Activated CD4-positive, CD25-positive, alpha-beta regulatory T cell (primary cell): ENCODE results near the gene GAS2L1.

ENCODE experiments used
- DNase-seq, 4 experiments: peaks; one replicate each; lab custom pipeline; 2025; lab: John Stamatoyannopoulos, UW

Gene GAS2L1

DNA sequence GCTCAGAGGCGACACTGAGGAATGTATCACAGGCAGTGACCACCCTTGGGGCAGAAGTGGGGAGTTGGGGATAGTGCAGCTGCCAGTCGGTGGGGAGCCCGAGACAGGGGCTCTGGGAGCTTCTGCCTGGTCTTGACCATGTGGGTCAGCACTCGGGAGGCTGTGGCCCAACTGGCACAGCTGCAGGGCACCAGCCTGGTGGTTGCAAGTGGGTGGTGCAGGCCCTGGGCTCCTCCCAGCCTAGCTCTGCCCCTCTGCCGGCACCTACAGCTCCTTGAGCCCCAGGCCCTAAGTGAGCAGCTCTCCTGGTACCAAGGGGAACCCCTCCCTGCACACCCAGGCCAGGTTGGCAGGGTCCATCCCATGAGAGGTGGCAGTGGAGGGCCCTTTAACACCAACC lies 21.6 kb downstream of the GAS2L1 start:
- no peak for DNase-seq

DNA sequence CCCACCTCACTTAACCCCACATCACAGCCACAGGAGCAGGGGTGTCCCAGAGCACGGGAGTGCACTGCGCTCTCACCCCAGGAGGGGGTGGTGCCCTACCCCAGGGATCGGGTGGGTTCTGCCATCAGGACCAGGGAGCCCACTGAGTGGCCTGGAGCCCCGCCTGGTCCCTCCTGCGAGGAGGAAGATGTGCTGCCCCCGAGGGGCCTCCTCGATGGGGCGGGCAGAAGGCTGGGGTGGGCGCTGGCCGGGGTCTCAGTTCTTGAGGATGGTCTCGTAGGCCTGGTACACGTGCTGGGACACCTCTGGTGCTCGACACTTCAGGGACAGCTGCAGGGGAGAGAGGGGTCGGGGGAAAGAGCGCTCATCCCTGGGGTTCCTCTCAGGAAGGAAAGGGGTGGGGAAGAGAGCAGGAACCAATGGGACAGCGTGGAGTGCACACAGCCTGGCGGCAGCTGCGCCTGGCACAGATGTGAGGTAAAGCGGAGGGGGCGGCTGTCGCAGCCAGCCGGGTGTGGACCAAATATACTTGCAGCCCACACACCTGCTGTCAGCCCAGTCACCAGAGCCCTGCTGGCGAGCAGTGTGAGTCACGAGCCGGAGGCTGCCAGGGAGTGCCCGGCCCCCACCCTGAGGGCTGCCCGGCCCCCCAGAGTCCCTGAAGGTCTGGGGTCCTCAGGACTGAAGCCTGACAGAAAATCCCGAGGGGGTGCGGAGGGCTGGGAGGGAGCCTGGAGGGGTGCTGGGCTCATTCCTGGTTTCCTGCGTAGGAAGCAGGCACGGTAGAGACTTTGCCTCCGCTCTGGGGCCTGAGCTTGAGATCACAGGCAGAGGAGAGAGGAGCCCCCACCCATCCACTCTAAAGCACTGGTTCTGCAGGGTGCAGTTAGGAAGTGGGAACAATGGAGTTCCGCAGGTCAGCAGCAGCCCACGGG lies 22.4 kb downstream of the GAS2L1 start:
- DNase-seq, result no peak

DNA sequence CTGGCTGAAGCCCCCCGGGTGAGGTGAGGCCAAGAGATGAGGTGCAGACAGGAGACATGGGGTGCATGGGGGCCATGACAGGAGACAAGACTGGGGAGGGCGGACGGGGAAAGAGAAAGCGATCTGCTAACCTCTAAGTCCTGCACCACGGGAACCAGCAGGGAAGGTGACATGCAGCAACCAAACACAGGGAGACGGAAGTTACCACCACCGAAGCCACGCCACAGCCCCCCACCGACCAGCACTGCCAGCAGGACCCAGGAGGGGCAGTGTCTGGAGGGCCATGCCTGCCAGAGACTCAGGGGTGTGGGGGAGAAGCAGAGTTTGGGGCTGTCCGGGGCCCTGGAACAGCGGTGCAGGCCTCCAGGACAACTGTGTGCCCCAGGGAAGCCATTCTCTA lies 23.1 kb downstream of the GAS2L1 start:
- DNase-seq, result no peak

- no peak for DNase-seq
Measured at GRCh38 chr22:29330291-29330690, 23.8 kb downstream of the GAS2L1 start.

DNA sequence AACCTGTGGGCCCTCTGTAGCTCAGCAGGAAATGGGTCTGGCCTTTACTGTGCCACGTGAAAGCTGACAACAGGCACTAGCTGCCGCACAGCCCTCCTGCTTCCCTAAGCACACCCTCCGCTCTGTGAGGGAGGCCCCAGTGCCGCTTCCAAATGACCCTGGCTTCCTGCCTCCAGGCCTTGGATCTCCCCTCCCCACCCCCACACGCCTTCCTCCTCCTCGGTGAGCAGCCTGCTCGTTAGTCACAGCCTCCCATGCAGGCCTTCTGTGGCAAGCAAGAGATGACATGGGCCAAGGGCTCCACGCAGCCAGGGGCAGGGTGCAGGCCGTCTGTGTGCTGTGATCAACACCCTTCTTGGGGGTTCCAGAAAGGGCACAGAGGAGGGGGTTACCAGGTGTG lies 24.3 kb downstream of the GAS2L1 start:
- no peak for DNase-seq

DNA sequence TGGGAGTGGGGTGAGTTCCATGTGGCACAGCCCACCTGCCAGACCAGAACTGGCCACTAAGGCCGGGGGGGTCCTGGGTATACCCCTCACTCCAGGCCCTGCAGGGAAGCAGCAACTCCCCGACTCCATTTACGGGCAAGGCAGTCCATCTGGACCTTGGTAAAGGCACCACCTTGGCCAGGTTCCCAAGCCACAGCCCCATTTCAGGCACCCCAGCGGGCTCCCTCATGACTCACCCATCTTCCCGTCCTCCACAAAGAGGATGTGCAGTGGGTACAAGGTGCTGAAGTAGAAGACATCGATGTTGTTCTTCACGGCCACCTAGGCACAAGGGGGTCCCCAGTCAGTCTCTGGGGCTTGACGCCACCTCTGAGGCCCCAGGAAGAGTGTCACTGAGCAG lies 24.8 kb downstream of the GAS2L1 start:
- DNase-seq, result no peak

GRCh38 chr22:29331658-29332300 lies 25.3 kb downstream of the GAS2L1 start:
- no peak for DNase-seq

- DNase-seq, result no peak
Measured at GRCh38 chr22:29332886-29333496, 26.5 kb downstream of the GAS2L1 start.

- DNase-seq, result no peak
Measured at GRCh38 chr22:29334148-29334547, 27.7 kb downstream of the GAS2L1 start.

DNA sequence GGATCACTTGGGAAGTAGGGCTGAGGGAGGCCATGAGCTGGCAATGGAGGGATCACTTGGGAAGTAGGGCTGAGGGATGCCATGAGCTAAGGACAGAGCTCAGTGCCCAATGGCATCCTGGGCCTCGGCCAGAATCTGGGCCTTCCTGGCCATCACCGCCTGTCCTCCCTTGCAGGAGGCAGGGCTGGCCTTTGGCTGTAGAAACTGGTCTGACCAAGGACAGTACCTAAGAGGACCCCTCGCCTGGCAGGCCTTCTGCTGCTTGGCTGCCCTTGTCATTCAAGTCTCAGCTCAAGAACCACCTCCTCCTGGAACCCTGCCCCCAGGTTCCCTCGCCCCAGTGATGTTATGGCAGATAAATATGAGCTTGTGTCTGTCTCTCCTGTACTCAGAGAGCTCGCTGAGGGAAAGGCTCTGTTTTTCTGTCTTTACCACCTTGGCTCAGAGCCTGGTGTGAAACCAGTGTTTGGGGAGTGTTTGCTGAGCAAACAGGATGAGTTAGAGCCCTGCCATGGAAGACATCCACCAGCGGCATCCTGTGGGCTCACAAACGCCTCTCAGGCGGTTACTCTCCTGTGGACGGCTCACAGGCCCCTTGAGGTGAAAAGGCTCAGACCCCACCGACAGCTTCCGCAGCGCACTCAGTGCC lies 28.4 kb downstream of the GAS2L1 start:
- no peak for DNase-seq

DNA sequence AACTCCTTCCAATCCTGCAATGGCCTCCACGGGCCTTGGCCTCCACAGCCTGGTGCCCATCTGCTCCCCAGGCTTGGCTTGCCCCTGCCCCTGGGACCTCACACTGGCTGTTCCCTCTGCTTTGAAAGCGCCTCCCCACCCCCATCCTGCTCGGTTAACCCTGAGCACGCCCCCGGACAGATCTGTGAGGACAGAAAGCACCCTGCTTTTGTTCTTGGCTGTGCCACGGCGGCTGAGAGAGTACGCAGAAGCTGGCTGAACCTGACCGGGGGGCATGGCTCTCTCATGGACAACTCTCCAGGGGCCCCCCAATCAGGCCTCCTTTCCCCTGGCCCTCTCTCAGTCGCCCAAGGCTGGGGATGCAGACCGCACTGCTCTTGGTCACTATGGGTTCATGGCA lies 29.2 kb downstream of the GAS2L1 start:
- DNase-seq, result no peak

GRCh38 chr22:29336751-29337490 lies 30.5 kb downstream of the GAS2L1 start:
- DNase-seq, result no peak

DNA sequence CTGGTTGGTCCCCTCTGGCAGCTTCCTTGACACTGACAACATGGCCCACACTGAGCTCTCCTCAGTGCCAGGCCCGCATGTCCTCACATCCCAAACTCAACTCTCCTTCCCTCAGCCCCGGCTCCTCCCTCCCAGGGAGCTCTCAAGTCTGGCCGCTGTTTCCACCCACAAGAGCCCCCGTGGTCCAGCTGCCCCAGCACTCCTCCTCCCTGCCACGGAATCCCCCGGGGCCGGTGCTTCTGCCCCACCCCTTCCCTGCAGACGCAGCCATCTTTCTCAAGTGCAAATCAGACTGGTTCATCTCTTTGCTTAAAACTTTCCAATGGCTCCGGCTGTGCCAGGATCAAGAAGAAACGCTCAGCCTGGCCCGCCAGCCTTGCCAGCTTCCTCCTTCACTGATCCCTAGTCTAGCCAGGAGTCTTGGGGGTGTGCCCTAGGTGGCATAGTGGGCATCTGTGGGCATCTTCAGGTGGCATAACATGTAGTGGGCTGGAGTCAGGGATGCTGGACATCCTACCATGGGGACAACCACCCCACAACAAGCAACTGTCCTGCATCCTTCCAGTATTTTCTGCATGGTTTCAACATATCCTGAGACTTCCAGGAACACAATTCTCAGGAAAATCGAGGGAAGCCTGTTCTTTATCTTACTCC lies 31.3 kb downstream of the GAS2L1 start:
- DNase-seq, result no peak

- DNase-seq, result no peak
Measured at GRCh38 chr22:29338398-29338797, 31.9 kb downstream of the GAS2L1 start.

DNA sequence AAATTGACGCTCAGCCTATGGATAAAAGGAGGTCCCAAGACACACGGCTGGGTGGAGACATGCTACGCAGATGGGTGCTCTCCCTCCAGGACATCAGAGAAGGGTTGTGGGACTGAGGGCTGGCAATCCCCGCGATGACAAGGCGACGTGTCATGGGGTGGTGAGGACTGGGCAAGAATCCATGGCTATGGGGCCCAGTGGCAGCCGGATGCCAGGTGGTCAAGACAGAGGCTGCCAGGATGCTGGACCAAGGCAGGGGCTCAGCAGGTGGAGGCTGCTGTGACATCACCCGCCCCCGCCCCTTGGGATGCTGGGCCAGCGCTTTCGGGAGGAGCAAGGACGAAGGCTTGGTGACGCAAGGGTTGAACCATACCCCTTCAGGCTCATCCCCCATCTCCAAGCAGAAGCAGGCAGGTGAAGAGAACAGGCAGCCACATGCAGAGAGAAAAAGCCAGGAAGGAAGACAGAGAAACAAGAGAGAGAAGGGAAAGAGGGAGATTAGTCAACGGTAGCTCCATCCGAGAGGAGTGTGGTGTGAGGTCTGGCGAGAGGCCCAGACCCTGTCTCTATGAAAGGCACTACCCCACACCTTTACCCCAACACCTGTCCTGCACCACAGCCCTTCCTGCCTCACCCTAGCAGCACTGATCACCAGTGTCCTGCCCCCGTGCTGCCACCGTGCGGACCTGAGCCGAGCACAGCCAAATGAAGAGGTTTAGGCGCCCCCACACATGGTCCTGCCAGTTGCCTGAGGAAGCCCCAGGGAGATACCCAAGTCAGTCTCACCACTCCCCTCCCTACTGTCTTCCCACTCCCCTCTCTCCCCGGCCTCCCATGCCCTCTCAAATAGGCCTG lies 33.2 kb downstream of the GAS2L1 start:
- no peak for DNase-seq

DNA sequence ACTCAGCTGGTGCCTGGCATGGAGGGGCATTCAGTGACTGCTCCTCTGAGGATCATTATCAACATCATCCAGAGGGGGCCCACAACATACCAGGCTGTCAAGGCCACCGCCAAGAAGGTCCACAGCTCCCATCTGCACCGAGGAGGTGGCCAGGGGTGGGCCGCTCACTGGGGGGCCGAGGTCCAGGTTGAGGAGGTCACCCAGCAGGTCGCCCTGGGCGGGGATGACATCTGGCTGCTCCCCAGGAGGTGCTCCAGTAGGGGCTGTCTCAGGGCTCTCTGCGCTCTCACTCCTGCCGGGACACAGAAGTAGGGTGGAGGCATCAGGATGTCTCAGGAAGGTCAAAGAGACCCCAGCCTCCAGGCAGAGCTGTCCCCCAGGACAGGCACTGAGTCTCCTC lies 34.1 kb downstream of the GAS2L1 start:
- no peak for DNase-seq

GRCh38 chr22:29341056-29341848 lies 34.8 kb downstream of the GAS2L1 start:
- DNase-seq, result no peak

GRCh38 chr22:29341849-29342127 lies 35.3 kb downstream of the GAS2L1 start:
- no peak for DNase-seq

GRCh38 chr22:29342177-29342576 lies 35.7 kb downstream of the GAS2L1 start:
- no peak for DNase-seq
